ENCODE measurements around the gene IGHMBP2.

- no peak for TF ChIP-seq CTCF (IDR thresholded peaks at IDR 0.05)
- TF ChIP-seq POLR2A (IDR thresholded peaks at IDR 0.05), result no peak
Measured at GRCh38 chr11:68958211-68958610, 54.5 kb downstream of the IGHMBP2 start.

Data from suprapubic skin (tissue), 3 donors.